GM19468 (cell line): ENCODE results near the gene SNAPC4.

Experiments
- ATAC-seq: cut with Tn5 transposase; IDR thresholded peaks from one replicate; pipeline ENCODE4 v1.9.1; 2021; ENCODE audit warnings: mild to moderate bottlenecking, moderate library complexity, moderate number of reproducible peaks; ENCODE audit not compliant: unreplicated experiment; ENCODE audit errors: extremely low read depth

The SNAPC4 gene

GRCh38 chr9:136374183-136374575 is 25.8 kb downstream of the SNAPC4 start:
- no peak for ATAC-seq

- ATAC-seq = no peak
These were observed 26.4 kb downstream of the SNAPC4 start, which contains the start of gene CARD9 for GRCh38 chr9:136373300-136374182. Gene CARD9, minus strand, starts transcription at chr9:136373669. Its CDS starts 1,591 bp downstream, at chr9:136372078.

- no peak for ATAC-seq
These were observed 27.2 kb downstream of the SNAPC4 start for GRCh38 chr9:136372561-136373299.

- no peak for ATAC-seq
These were observed 28.0 kb downstream of the SNAPC4 start for GRCh38 chr9:136372006-136372405.

GRCh38 chr9:136371533-136371880 is 28.5 kb downstream of the SNAPC4 start:
- no peak for ATAC-seq

- ATAC-seq = no peak
These were observed 29.1 kb downstream of the SNAPC4 start for GRCh38 chr9:136370687-136371532.

GRCh38 chr9:136370037-136370436 is 29.9 kb downstream of the SNAPC4 start:
- ATAC-seq = no peak

GRCh38 chr9:136368190-136368589 is 31.8 kb downstream of the SNAPC4 start:
- no peak for ATAC-seq

GRCh38 chr9:136367296-136368145 is 32.4 kb downstream of the SNAPC4 start:
- no peak for ATAC-seq

GRCh38 chr9:136366826-136367225 is 33.1 kb downstream of the SNAPC4 start:
- ATAC-seq = no peak

GRCh38 chr9:136365775-136366222 is 34.2 kb downstream of the SNAPC4 start:
- no peak for ATAC-seq

GRCh38 chr9:136364942-136365774 is 34.8 kb downstream of the SNAPC4 start:
- no peak for ATAC-seq

- ATAC-seq = no peak
These were observed 35.8 kb downstream of the SNAPC4 start for GRCh38 chr9:136363949-136364748.

GRCh38 chr9:136363106-136363948 is 36.6 kb downstream of the SNAPC4 start, which contains the start of gene DNLZ:
Gene DNLZ, minus strand, starts transcription at chr9:136363744. Its CDS starts 30 bp downstream, at chr9:136363714.
- peak; percentile 45 for ATAC-seq

GRCh38 chr9:136362450-136362784 is 37.6 kb downstream of the SNAPC4 start:
- ATAC-seq = no peak

- no peak for ATAC-seq
These were observed 38.1 kb downstream of the SNAPC4 start for GRCh38 chr9:136361754-136362449.
